Uterus (tissue), 4 donors: ENCODE results near the gene CPEB3. TPM values are rescaled to one million over a fixed set of nuclear protein-coding genes. Genes with fewer than 3 reads are reported as not detected.

Experiments
- DNase-seq, 2 donors: peaks; one replicate each; pipeline ENCODE4 v3.0.0-alpha.2; 2019 to 2020
- H3K27ac ChIP-seq, 2 donors: fragments of 200-600 bp; sonication (generic); 1 replicate in 1 of 2; 2 replicates in 1 of 2; pipeline ENCODE4 v1.5.1; 2016 to 2018
- H3K27me3 ChIP-seq, 2 donors: fragments of 200-600 bp; sonication (generic); one replicate each; pipeline ENCODE4 v1.5.1; 2018 to 2019; ENCODE audit warnings: control low read depth in 1 of 2
- H3K36me3 ChIP-seq, 2 donors: fragments of 200-600 bp; sonication (generic); one replicate each; pipeline ENCODE4 v1.5.1; 2019; ENCODE audit warnings: control low read depth in 1 of 2
- H3K4me1 ChIP-seq, 2 donors: fragments of 200-600 bp; sonication (generic); one replicate each; pipeline ENCODE4 v1.5.1; 2018 to 2019; ENCODE audit warnings: control low read depth in 1 of 2
- H3K4me3 ChIP-seq, 2 donors: fragments of 200-600 bp; sonication (generic); 1 replicate in 1 of 2; 2 replicates in 1 of 2; pipeline ENCODE4 v1.5.1; 2018 to 2019; ENCODE audit warnings: mild to moderate bottlenecking in 1 of 2
- H3K9me3 ChIP-seq, 2 donors: fragments of 200-600 bp; sonication (generic); one replicate each; pipeline ENCODE4 v1.5.1; 2019; ENCODE audit warnings: control low read depth in 1 of 2
- POLR2A ChIP-seq, 2 donors: fragments of 450-650 bp; IDR thresholded peaks; one replicate each; pipeline ENCODE4 v1.6.1; 2016; ENCODE audit warnings: antibody characterized with exemption in 2 of 2, mild to moderate bottlenecking in 1 of 2, moderate library complexity in 1 of 2
- intact Hi-C: fragments of 100-400 bp; cut with DNase I; formaldehyde crosslinking; loops from one replicate; pipeline ENCODE4 v1.15.1; 2023; ENCODE audit warnings: low total_unique reads
- total RNA-seq, 4 donors: library from RNA; depleted of rRNA in 3 of 4; stranded (reverse); fragments of >200 nt in 3 of 4; gene quantifications; one replicate each; pipeline versions ENCODE4 v1.1.0 to v1.2.4, GENCODE V29; 2014 to 2023
- TF ChIP-seq, protein P1 (sequence below), 4 experiments: fragments of 200-600 bp in 2 of 4; fragments of 450-650 bp in 2 of 4; sonication (generic) in 2 of 4; IDR thresholded peaks; one replicate each; pipeline ENCODE4 v1.5.1; 2016 to 2019; ENCODE audit warnings: antibody characterized with exemption in 4 of 4, mild to moderate bottlenecking in 2 of 4, moderate library complexity in 1 of 4
- donor health status: DM: yes; HTN: yes; CAD: no.

Gene CPEB3
- total RNA-seq, 4 donors from 2014 or later = 2.6 to 5.4 (median 3.7) TPM

DNA sequence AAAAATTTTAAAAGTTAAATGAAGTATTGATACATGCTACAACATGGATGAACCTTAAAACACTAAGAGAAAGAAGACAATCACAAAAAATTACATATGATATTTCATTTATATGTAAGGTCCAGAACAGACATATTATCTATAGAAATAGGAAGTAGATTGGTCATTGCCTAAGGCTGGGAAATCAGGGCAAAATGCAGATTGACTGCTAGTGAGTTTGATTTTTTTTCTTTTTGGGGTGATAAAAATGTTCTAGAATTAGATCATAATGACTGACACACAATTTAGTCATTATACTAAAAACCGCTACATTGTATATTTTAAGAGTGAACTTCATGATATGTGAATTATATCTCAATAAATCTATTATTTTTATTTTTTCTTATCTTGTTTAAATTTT is 88.3 kb downstream of the CPEB3 start:
- no peak for DNase-seq
- intact Hi-C loops = no loop called here
- H3K4me1 ChIP-seq = no peaks in the 10 kb centered on the region
- no peaks in the 10 kb centered on the region for H3K36me3 ChIP-seq
- no peaks in the 10 kb centered on the region for H3K9me3 ChIP-seq
- TF ChIP-seq, protein P1, sequence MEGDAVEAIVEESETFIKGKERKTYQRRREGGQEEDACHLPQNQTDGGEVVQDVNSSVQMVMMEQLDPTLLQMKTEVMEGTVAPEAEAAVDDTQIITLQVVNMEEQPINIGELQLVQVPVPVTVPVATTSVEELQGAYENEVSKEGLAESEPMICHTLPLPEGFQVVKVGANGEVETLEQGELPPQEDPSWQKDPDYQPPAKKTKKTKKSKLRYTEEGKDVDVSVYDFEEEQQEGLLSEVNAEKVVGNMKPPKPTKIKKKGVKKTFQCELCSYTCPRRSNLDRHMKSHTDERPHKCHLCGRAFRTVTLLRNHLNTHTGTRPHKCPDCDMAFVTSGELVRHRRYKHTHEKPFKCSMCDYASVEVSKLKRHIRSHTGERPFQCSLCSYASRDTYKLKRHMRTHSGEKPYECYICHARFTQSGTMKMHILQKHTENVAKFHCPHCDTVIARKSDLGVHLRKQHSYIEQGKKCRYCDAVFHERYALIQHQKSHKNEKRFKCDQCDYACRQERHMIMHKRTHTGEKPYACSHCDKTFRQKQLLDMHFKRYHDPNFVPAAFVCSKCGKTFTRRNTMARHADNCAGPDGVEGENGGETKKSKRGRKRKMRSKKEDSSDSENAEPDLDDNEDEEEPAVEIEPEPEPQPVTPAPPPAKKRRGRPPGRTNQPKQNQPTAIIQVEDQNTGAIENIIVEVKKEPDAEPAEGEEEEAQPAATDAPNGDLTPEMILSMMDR (IDR thresholded peaks at IDR 0.05) = no peak
- TF ChIP-seq POLR2A (IDR thresholded peaks at IDR 0.05) = no peak
- no peaks in the 10 kb centered on the region for H3K27me3 ChIP-seq
- no peak overlapping the region for H3K4me3 ChIP-seq
- H3K27ac ChIP-seq = no peak overlapping the region

DNA sequence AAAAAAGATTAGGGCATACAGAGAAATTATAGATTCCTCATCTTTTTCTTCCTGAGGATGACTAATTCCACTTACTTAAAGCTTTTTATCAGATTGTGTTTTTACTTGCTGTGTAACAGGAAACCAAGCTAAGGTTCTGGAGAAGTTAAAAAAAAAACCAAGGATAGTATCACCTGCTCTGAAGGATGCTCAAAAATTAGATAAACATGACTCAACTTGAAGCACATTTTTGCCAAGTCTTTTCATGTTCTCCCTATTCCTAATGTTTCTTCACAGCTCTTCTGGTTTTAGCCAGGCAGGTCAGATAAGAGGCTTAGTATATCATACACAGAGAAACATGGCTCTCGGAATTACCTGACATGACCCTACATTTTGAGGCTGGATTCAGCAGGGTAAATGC is 90.3 kb downstream of the CPEB3 start:
- Histone ChIP-seq H3K27me3 (no peaks in the 10 kb centered on the region), H3K27ac (no peak overlapping the region), H3K36me3 (no peaks in the 10 kb centered on the region), H3K4me1 (no peaks in the 10 kb centered on the region), H3K4me3 (no peak overlapping the region), H3K9me3 (no peaks in the 10 kb centered on the region)
- intact Hi-C loops = no loop called here
- TF ChIP-seq, protein P1 (IDR thresholded peaks at IDR 0.05) = no peak
- no peak for TF ChIP-seq POLR2A (IDR thresholded peaks at IDR 0.05)
- no peak for DNase-seq

DNA sequence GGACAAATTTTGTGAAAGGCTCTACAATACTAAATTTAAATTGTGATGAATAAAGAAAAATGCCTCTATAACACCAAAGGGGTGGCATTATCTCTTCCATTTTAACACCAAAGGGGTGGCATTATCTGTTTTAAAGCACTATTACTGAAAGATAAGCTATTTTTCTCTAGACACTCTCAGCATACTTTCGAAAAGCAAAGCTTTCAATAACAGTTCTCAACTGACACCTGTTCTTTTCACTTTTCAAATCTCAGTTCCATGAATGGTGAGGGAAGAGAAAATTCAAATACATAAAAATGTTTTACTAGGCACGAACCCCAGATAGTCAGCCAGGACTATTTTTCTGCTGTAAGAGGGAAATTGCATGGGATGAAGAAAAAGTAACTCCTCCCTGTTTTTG is 103.8 kb downstream of the CPEB3 start:
- H3K4me1 ChIP-seq = no peaks in the 10 kb centered on the region
- TF ChIP-seq POLR2A (IDR thresholded peaks at IDR 0.05) = no peak
- TF ChIP-seq, protein P1 (IDR thresholded peaks at IDR 0.05) = no peak

DNA sequence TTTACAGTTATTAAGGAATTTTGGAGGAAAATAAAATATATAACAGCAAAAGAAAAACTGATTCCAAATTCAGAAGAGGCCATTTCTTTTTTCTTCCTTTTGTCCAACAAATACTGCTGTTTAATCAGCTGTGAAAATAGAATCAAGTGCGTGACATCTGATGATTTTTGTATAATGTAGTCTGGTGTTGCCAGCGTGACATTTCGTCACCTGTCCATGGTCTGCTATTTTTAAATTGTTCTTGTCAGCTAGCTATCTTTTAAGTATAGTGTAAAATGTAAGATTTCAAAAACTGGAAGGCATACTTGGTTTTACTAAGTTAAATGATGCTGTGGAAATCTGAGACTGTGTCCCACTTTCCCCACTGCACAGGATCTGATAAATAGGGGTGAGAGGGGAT is 105.9 kb downstream of the CPEB3 start:
- no peaks in the 10 kb centered on the region for H3K4me1 ChIP-seq
- no peaks in the 10 kb centered on the region for H3K36me3 ChIP-seq
- no peaks in the 10 kb centered on the region for H3K9me3 ChIP-seq
- no peaks in the 10 kb centered on the region for H3K27me3 ChIP-seq
- intact Hi-C loops = no loop called here
- no peak overlapping the region for H3K4me3 ChIP-seq
- no peak for DNase-seq
- no peak for TF ChIP-seq POLR2A (IDR thresholded peaks at IDR 0.05)
- TF ChIP-seq, protein P1 (IDR thresholded peaks at IDR 0.05) = no peak
- H3K27ac ChIP-seq = no peak overlapping the region

More for the DNA sequence above, 103.8 kb downstream of the CPEB3 start:
- Histone ChIP-seq H3K27me3 (no peaks in the 10 kb centered on the region), H3K9me3 (no peaks in the 10 kb centered on the region), H3K27ac (no peak overlapping the region), H3K4me3 (no peak overlapping the region), H3K36me3 (no peaks in the 10 kb centered on the region)
- no peak for DNase-seq
- intact Hi-C loops = no loop called here

DNA sequence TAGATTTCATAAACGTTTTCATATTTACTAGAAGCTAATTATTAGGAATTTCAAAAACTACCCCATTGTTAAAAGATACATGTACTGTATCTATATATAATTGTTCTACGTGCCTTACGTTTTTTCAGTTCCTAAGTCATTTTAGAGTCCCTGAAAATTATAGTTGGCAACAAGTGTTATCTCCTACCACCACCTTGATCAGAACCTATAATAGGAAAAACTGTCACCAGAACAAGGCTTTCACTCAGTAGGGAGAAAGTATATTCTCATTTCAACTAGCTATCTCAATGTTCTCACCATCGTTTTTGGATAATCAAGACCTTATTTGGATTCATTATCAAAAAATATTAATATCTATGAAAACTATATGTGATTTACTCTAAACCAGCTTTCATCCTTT is 107.7 kb downstream of the CPEB3 start:
- Histone ChIP-seq H3K27ac (no peak overlapping the region), H3K4me3 (no peak overlapping the region), H3K36me3 (no peaks in the 10 kb centered on the region), H3K27me3 (no peaks in the 10 kb centered on the region), H3K9me3 (no peaks in the 10 kb centered on the region), H3K4me1 (no peaks in the 10 kb centered on the region)
- intact Hi-C loops = no loop called here
- DNase-seq = no peak
- TF ChIP-seq POLR2A (IDR thresholded peaks at IDR 0.05) = no peak
- TF ChIP-seq, protein P1 (IDR thresholded peaks at IDR 0.05) = no peak
